GM12891 (cell line): ENCODE measurements around the gene GALNT18.

Experiments used
- DNase-seq: peaks from one replicate; pipeline ENCODE4 v3.0.0; 2011; ENCODE audit warnings: low spot score; ENCODE audit not compliant: insufficient read length
- FAIRE-seq: peaks from 2 replicates; lab custom pipeline; 2011; peaks lifted over from hg19 to GRCh38; lab: Jason Lieb, UNC
- PAX5 ChIP-seq: IDR thresholded peaks from 2 replicates; pipeline ENCODE4 v1.6.1; 2011; ENCODE audit warnings: low read length, moderate library complexity, mild to moderate bottlenecking; ENCODE audit not compliant: insufficient read depth, severe bottlenecking
- POLR2A ChIP-seq: IDR thresholded peaks from 2 replicates; pipeline ENCODE4 v1.6.1; 2011; ENCODE audit warnings: low read depth, low read length, control low read depth
- POLR2AphosphoS5 ChIP-seq: IDR thresholded peaks from 2 replicates; pipeline ENCODE4 v1.6.1; 2011; ENCODE audit warnings: low read depth, low read length, control low read depth
- POU2F2 ChIP-seq: IDR thresholded peaks from 2 replicates; pipeline ENCODE4 v1.6.1; 2011; ENCODE audit warnings: low read depth, mild to moderate bottlenecking, control low read depth, low read length, moderate library complexity
- SPI1 ChIP-seq: IDR thresholded peaks from 2 replicates; pipeline ENCODE4 v1.6.1; 2011; ENCODE audit warnings: low read depth, low read length, control low read depth
- TAF1 ChIP-seq: IDR thresholded peaks from 2 replicates; pipeline ENCODE4 v1.6.1; 2011; ENCODE audit warnings: low read depth, low read length, control low read depth

GALNT18 gene

GRCh38 chr11:11279956-11280689 is 341.7 kb downstream of the GALNT18 start:
- no peak for DNase-seq
- TF ChIP-seq SPI1 (no peak), POLR2AphosphoS5 (no peak), POU2F2 (no peak), POLR2A (no peak), PAX5 (no peak), TAF1 (no peak)

GRCh38 chr11:11272254-11272653 is 349.6 kb downstream of the GALNT18 start:
- DNase-seq = no peak
- FAIRE-seq = no peak
- TF ChIP-seq SPI1 = no peak

More at GRCh38 chr11:11279956-11280689, 341.7 kb downstream of the GALNT18 start:
- FAIRE-seq = no peak

- no peak for DNase-seq
- TF ChIP-seq POU2F2 (no peak), POLR2A (no peak), TAF1 (no peak), PAX5 (no peak), SPI1 (no peak), POLR2AphosphoS5 (no peak)
Measured at GRCh38 chr11:11270236-11270775, 351.5 kb downstream of the GALNT18 start.

GRCh38 chr11:11268706-11269105 is 353.1 kb downstream of the GALNT18 start:
- no peak for TF ChIP-seq PAX5
- no peak for TF ChIP-seq POLR2AphosphoS5
- no peak for TF ChIP-seq POLR2A
- TF ChIP-seq TAF1 = no peak
- TF ChIP-seq POU2F2 = no peak
- no peak for TF ChIP-seq SPI1
- no peak for DNase-seq
- FAIRE-seq = no peak

More at GRCh38 chr11:11270236-11270775, 351.5 kb downstream of the GALNT18 start:
- no peak for FAIRE-seq

- no peak for TF ChIP-seq PAX5
- no peak for TF ChIP-seq POLR2AphosphoS5
- TF ChIP-seq SPI1 = no peak
- TF ChIP-seq POLR2A = no peak
- TF ChIP-seq POU2F2 = no peak
- TF ChIP-seq TAF1 = no peak
- FAIRE-seq = no peak
- DNase-seq = no peak
Measured at GRCh38 chr11:11268119-11268518, 353.7 kb downstream of the GALNT18 start.

- FAIRE-seq (no peak), DNase-seq (no peak)
- TF ChIP-seq PAX5 = no peak
- TF ChIP-seq POU2F2 = no peak
- TF ChIP-seq TAF1 = no peak
- no peak for TF ChIP-seq POLR2A
- no peak for TF ChIP-seq POLR2AphosphoS5
- TF ChIP-seq SPI1 = no peak
Measured at GRCh38 chr11:11267312-11267711, 354.5 kb downstream of the GALNT18 start.

GRCh38 chr11:11265994-11266606 is 355.7 kb downstream of the GALNT18 start:
- FAIRE-seq (peak; percentile 72), DNase-seq (peak; percentile 68)
- TF ChIP-seq POLR2AphosphoS5 (no peak), SPI1 (no peak), PAX5 (no peak), POU2F2 (no peak), POLR2A (no peak)

- TF ChIP-seq SPI1 = no peak
- TF ChIP-seq POLR2A = no peak
- no peak for TF ChIP-seq POU2F2
- no peak for TF ChIP-seq TAF1
- TF ChIP-seq POLR2AphosphoS5 = no peak
- TF ChIP-seq PAX5 = no peak
- DNase-seq (no peak), FAIRE-seq (no peak)
Measured at GRCh38 chr11:11265320-11265719, 356.5 kb downstream of the GALNT18 start.

GRCh38 chr11:11263238-11264005 is 358.4 kb downstream of the GALNT18 start:
- no peak for TF ChIP-seq SPI1
- no peak for TF ChIP-seq POLR2AphosphoS5
- DNase-seq = no peak
- FAIRE-seq = no peak
